Central memory CD8-positive, alpha-beta T cell (primary cell): ENCODE data around the gene BABAM1.
A peak's percentile ranks its signal among the peaks of the same experiment; 100 is the strongest.

Experiments used
- ATAC-seq: fragments of 150-1000 bp; cut with Tn5 transposase; replicated peaks from 2 replicates; pipeline ENCODE4 v1.10.0; 2022; ENCODE audit warnings: mild to moderate bottlenecking, moderate FRiP score, moderate number of reproducible peaks; ENCODE audit not compliant: poor library complexity, severe bottlenecking; ENCODE audit errors: extremely low read depth
- DNase-seq, 2 donors: peaks; one replicate each; pipeline ENCODE4 v3.0.0; 2021; ENCODE audit warnings: low spot score in 2 of 2
- H3K27ac Mint-ChIP-seq: one replicate; pipeline ENCODE4 v1.8.0; 2022; ENCODE audit warnings: low read depth, mild to moderate bottlenecking, moderate library complexity, mixed read lengths
- H3K27me3 Mint-ChIP-seq: one replicate; pipeline ENCODE4 v1.8.0; 2022; ENCODE audit warnings: mixed read lengths
- H3K36me3 Mint-ChIP-seq: one replicate; pipeline ENCODE4 v1.8.0; 2022; ENCODE audit warnings: mild to moderate bottlenecking, moderate library complexity, mixed read lengths; ENCODE audit not compliant: insufficient read depth
- H3K4me1 Mint-ChIP-seq: one replicate; pipeline ENCODE4 v1.8.0; 2022; ENCODE audit warnings: mixed read lengths
- H3K4me3 Mint-ChIP-seq: one replicate; pipeline ENCODE4 v1.8.0; 2022; ENCODE audit warnings: mild to moderate bottlenecking, moderate library complexity, mixed read lengths
- H3K9me3 Mint-ChIP-seq: one replicate; pipeline ENCODE4 v1.8.0; 2022; ENCODE audit warnings: mixed read lengths

The BABAM1 gene

DNA sequence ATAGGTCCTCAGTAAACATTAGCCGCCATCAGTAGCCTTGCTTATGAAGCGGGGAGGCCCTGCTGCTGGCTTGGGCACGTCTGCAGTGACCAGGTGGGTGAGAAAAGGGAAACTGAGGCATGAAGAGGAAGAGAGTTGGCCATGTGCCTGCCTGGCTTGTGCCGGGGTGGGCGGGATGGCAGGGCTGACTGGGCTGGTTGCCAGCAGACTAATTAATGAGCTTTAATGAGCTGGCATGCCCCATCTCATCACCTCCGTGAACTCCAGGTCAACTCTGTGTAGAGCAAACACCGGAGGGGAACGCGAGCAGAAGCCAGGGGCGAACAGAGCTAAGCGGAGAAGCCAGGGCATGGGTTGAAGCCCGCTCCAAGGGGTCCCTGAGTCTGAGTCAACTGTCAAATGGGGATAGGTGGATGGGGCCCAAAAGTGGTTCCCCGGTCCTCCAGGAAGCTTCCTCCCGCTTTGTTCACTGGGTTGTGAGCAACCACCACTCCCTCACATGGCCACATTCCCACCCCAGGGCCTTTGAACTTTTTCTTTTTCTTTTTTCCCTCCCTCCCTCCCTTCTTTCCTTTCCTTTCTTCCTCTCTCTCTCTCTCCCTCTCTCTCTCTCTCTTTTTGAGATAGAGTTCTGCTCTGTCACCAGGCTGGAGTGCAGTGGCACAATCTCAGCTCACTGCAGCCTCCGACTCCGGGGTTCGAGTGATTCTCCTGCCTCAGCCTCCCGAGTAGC is 30.3 kb upstream of the BABAM1 start:
- H3K36me3 Mint-ChIP-seq: peaks cover 3% of the 10 kb centered on the region
- peaks cover 9% of the 10 kb centered on the region for H3K4me1 Mint-ChIP-seq
- no peak for ATAC-seq

DNA sequence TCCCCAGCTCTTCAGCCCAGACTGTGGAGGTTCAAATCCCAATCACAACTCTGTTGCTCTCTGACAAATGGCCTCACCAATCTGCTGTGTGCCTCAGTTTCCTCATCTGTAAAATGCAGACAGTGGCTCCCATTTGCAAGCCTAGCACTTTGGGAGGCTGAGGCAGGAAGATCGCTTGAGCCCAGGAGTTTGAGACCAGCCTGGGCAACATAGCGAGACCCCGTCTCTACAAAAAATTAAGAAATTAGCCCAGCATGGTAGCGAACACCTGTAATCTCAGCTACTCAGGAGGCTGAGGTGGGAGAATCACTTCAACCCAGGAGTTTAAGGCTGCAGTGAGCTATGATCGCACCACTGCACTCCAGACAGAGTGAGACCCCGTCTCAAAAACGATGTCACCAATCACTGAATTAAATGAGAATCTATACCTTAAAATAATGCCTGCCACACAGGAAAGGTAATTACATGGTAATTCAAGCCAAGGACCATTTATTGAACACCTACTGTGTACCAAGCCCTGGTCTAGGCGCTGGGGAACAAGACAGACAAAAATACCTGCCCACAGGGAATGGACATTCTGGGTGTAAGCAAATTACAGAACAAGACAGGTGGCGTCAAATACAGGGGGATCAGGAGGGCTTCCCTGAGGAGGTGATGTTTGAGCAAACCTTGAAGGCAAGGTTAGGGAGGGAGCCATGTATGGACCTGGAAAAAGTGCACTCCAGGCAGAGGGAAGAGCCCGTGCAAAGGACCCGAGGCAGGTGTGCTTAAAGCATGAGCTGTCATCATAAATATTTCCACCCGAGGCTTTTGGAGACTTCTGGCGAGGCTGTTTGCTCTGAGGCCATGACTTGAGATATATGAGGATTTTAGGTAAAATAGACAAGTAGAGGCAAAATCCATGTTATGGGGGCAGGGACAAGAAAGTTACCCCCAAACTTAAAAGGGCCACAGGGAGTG is 29.2 kb upstream of the BABAM1 start:
- Mint-ChIP-seq H3K4me1 (peaks cover 9% of the 10 kb centered on the region), H3K27ac (no peak overlapping the region), H3K4me3 (peak overlapping the region; percentile 47), H3K27me3 (no peaks in the 10 kb centered on the region), H3K36me3 (peaks cover 1% of the 10 kb centered on the region), H3K9me3 (no peaks in the 10 kb centered on the region)
- DNase-seq (no peak), ATAC-seq (no peak)

More for the DNA sequence above, 30.3 kb upstream of the BABAM1 start:
- Mint-ChIP-seq H3K27ac (no peak overlapping the region), H3K9me3 (no peaks in the 10 kb centered on the region), H3K4me3 (peak overlapping the region; percentile 47), H3K27me3 (no peaks in the 10 kb centered on the region)
- DNase-seq: no peak

DNA sequence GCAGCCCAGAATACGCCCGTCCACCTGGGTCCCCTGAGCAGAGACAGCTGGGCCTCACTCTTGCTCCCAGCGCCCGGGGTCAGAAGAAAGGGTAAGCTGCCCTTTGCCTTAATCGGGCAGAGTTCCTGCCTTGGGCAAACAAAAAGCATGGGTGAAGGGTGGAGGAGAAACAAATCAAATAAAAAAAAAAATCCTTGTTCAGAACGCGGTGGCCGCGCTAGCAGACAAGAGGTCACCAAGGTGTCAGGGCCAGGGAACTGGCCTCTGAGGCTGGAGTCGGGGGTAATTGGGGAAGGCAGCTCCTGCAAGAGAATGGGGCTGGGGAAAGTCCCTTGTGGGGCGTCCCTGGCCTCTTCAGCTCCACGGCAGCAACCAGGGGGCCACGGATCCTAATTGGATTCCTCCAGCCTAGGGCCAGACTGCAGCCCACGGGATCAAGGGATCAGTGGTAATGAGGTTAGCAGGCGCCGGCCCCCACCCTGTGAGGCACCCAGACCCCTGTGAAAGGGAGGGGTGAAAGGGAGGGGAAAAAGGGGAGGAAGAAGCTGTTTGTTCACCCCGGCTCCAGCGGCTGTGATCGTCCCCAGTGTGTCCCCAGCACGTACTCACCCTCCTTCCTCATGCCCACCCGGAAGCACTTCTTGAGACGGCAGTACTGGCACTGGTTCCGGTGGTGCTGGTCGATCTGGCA is 27.0 kb upstream of the BABAM1 start:
- Mint-ChIP-seq H3K9me3 (no peaks in the 10 kb centered on the region), H3K36me3 (no peaks in the 10 kb centered on the region), H3K27me3 (no peaks in the 10 kb centered on the region), H3K4me3 (no peak overlapping the region), H3K4me1 (no peaks in the 10 kb centered on the region), H3K27ac (no peak overlapping the region)
- no peak for ATAC-seq
- DNase-seq: no peak

DNA sequence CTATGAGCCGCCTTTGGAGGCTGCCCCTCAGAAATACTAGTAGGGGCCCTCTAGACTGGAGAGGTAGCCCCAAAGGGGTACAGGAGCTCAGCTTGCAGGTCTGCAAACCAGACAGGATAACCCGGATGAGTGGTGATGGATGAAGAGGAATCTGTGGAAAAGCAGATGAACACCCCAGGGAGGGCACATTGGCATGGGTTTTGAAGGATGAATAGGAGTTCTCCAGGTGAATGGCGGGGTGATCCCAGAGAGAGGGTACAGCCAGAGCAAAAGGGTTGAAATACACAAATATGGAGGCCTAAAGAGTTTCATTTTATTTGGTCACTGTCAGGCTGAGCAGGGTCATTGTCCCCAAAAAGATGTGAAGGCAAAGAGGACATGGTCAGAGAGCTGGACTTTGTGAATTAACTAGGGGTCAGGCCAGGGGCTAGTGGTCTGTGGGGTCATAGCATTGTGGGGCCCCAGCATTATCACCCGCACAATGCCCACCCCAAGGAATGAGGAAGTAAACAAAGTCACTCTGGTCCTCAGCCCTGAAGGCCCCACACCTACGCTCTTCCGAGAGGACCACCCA is 26.3 kb upstream of the BABAM1 start:
- DNase-seq (no peak), ATAC-seq (no peak)
- Mint-ChIP-seq H3K36me3 (no peaks in the 10 kb centered on the region), H3K27me3 (no peaks in the 10 kb centered on the region), H3K9me3 (no peaks in the 10 kb centered on the region), H3K4me1 (peaks cover under 1% of the 10 kb centered on the region), H3K27ac (no peak overlapping the region), H3K4me3 (no peak overlapping the region)

DNA sequence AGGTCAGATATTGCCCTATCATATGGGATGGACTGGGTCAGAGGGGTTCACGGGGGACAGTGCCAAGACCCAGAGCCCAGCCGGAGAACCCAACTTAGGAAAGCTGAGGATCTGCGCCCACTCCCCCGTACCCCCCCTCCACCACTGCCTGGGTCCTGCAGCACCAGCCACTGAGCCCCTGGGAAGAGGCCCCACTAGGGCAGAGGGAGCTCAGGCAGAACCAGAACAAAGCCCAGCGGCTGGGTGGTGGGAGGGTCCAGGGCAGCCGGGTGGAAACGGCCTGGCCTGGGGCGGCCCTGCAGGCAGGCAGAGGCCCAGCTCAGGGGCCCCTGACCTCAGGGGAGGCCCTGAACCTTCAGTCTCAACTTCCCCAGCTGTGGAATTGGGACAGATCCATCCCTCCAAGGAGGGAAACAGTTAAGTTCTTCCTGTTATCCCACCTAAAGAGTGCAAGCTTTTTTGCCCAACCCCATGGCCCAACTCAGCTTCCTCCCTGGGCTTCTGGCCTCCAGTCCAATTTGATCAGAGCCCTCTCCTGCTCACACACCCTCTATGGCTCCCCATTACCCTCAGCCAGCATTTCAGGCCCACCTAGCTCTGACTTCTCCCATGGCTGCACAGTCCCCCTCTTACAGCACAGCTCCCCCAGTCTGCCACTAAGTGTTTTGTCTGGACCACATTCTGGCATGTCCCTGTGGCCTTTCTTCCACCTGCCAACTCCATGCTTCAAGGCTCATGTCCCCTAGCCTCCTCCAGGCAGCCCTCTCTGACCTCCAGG is 24.6 kb upstream of the BABAM1 start:
- no peak overlapping the region for H3K27ac Mint-ChIP-seq
- no peak overlapping the region for H3K4me3 Mint-ChIP-seq
- no peak for ATAC-seq
- DNase-seq: no peak
- no peaks in the 10 kb centered on the region for H3K27me3 Mint-ChIP-seq
- peaks cover 3% of the 10 kb centered on the region for H3K36me3 Mint-ChIP-seq
- H3K9me3 Mint-ChIP-seq: no peaks in the 10 kb centered on the region
- peaks cover 13% of the 10 kb centered on the region for H3K4me1 Mint-ChIP-seq

DNA sequence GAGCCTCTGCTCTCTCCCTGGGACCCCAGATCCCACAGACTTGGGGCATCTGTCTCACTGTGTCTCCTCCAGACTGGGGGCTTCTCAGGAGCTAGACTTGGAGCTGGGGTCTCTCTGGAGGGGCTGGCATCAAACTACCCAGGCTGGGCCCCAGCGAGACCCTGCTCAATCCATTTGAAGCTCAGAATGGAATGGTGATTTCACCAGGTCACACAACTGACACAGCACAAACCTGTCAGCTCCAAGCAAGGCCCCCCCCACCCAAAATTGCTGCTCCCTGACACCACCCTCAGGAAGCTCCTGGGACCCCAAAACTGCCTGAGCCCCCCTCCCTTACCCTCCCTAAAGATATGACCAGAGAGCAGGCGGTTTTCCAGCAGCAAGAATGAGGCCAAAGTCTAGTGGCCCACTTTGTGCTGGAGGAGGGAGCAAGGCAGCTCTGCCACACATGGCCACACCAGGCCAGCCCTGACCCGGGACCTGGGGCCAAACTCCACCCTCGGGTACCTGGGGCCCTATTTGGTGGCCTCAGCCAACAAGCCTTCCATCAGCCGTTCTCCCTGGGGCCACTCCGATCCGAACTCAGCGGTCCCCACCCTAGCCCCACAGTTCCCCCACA is 23.9 kb upstream of the BABAM1 start:
- Mint-ChIP-seq H3K9me3 (no peaks in the 10 kb centered on the region), H3K36me3 (peaks cover 3% of the 10 kb centered on the region), H3K4me3 (peak overlapping the region; percentile 50), H3K27me3 (no peaks in the 10 kb centered on the region), H3K4me1 (peaks cover 13% of the 10 kb centered on the region), H3K27ac (no peak overlapping the region)
- DNase-seq (no peak), ATAC-seq (no peak)

DNA sequence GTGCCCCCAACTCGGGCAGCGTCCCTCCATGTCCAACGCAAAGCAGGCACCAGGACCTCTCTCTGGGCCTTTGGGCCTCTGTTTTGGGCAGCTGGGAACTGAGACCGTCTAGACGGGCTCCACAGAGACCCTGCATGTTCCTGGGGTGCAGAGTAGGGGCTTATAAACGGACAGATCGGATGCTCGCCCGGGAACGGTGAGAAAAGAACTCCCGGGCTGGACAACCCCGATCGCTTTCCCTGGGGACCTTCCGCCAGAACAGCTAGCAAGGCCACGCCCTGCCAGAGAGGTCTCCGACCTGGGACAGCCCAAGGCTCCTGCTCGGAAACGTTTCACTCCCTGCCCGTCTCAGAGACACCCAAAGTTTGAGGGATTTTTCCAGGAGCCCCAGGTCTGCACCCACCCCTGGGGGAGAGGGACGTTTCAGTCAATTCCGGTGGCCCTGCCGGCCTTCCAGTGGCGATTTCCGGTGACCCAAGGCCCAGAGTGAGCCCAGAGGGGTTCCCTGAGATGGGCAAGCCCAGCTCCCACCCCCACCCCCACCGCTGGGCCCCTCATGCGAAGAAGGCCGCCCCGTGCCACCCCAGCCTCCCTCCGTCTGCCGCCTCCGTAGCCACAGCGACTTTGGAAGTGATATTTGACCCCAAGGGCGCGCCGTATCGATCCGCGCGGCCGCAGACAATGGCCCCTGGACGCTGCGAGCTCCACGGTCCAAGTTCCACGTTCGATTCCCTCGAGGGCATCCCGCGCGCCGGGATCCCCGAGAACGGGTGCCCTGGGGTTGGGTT is 23.2 kb upstream of the BABAM1 start:
- Mint-ChIP-seq H3K36me3 (peaks cover 3% of the 10 kb centered on the region), H3K27ac (no peak overlapping the region), H3K27me3 (no peaks in the 10 kb centered on the region), H3K9me3 (no peaks in the 10 kb centered on the region), H3K4me1 (peaks cover 13% of the 10 kb centered on the region), H3K4me3 (peak overlapping the region; percentile 50)
- no peak for DNase-seq
- ATAC-seq: no peak

DNA sequence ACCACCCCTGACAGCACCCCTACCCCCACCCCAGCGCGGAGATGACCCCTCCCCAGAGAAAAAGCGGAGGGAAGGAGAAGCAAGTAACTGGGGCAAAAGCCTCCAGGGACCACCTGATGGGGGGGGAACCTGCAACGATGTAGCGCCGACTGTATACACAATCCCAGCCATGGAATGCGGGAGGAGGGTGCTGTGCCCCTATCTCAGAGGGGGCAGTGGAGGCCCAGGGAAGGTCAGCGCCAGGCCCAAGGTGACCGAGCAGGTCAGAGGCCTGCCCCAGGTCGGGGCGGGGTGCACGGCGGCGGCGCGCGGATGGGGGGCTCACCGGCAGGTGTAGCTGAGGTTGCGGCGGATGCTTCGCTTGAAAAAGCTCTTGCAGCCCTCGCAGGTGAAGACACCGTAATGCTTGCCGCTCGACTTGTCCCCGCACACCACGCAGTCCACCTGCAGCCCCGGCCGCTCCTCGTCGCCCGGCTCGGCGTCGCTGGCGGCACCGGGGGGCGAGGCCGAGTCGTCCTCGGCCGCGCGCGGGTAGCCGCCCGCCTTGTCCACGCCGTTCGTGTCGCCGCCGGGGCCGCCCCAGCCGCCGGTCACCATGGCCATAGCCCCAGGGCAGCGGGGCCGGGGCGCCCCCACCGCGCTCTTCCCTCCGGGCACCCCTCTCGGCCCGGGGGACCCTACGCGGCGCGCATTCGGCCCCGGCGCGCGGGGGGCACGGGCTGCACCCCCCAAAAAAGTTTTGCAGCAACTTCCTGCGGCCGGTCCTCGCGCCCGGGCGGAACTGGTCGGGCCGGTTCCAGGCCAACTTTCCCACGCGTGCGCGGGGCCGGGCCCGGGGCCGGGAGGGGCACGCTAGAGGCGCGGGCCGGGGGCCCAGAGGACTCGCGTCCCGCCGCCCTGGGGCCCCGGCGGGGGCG is 22.4 kb upstream of the BABAM1 start:
- Mint-ChIP-seq H3K4me1 (peaks cover 13% of the 10 kb centered on the region), H3K36me3 (peaks cover 3% of the 10 kb centered on the region), H3K27ac (no peak overlapping the region), H3K9me3 (no peaks in the 10 kb centered on the region), H3K4me3 (peak overlapping the region; percentile 50), H3K27me3 (no peaks in the 10 kb centered on the region)
- DNase-seq: no peak
- ATAC-seq: no peak

DNA sequence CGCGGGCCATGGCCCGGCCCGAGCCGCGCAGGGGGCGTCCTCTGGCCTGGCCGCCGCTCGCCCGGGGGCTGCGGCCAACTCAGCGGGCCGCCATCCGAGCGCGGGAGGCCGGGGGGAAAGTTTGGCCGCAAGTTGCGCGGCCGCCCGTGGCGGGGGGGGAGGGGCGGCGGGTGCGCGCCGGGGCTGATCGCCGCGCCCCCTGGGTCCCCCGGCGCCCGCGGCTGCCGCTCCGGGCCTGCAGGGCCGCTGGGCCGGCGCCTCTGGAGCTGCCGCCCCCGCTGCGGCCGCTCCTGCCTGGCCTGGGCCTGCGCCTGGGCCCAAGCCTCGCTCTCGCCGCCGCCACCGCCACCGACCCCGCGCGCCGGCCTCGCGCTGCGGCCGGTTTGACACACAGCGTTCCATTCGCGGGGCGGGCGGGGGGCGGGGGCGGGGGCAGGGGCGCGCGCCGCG is 21.7 kb upstream of the BABAM1 start, which contains the start of gene NR2F6:
TSS of gene NR2F6 (minus strand) at position 385 of the 450 bp plus-strand sequence. CDS start 699 bp downstream, outside the sequence.
- H3K27me3 Mint-ChIP-seq: no peaks in the 10 kb centered on the region
- H3K27ac Mint-ChIP-seq: peak within 1 kb of the TSS; percentile 74
- H3K4me1 Mint-ChIP-seq: peaks cover 13% of the 10 kb centered on the region
- ATAC-seq: peak; percentile 27
- no peak for DNase-seq
- H3K4me3 Mint-ChIP-seq: peak within 1 kb of the TSS; percentile 86
- H3K9me3 Mint-ChIP-seq: no peaks in the 10 kb centered on the region
- peaks cover 3% of the 10 kb centered on the region for H3K36me3 Mint-ChIP-seq
